Lower leg skin (tissue), 4 donors: Measurements from ENCODE around the gene NSMF. TPM values are rescaled to one million over a fixed set of nuclear protein-coding genes. Genes with fewer than 3 reads are reported as not detected.

Source experiments
- DNase-seq, 2 donors: peaks; one replicate each; pipeline ENCODE4 v3.0.0-alpha.2; 2019; ENCODE audit warnings: low spot score in 2 of 2
- H3K4me3 ChIP-seq: fragments of 200-600 bp; sonication (generic); 2 replicates; pipeline ENCODE4 v1.5.1; 2017; ENCODE audit warnings: mild to moderate bottlenecking, low read depth; ENCODE audit not compliant: poor library complexity, severe bottlenecking
- POLR2A ChIP-seq, 2 donors: fragments of 450-650 bp; IDR thresholded peaks; one replicate each; pipeline ENCODE4 v1.6.1; 2016 to 2017; ENCODE audit warnings: antibody characterized with exemption in 2 of 2, mild to moderate bottlenecking in 1 of 2, moderate library complexity in 1 of 2
- WGBS, 2 donors: methylation state at CpG; one replicate each; pipeline ENCODE4 v1.1.5; 2018; 5-methylcytosine and 5-hydroxymethylcytosine counted together
- intact Hi-C: fragments of 100-400 bp; cut with DNase I; formaldehyde crosslinking; loops from one replicate; pipeline ENCODE4 v1.15.0; 2023; ENCODE audit warnings: low total_unique reads
- total RNA-seq, 4 donors: library from RNA; depleted of rRNA; stranded (reverse); fragments of >200 nt; gene quantifications; one replicate each; pipeline ENCODE4 v1.1.0, GENCODE V29; 2016
- TF ChIP-seq, protein P1 (sequence below), 3 donors: fragments of 450-650 bp; IDR thresholded peaks; one replicate each; pipeline ENCODE4 v1.5.1; 2016; ENCODE audit warnings: antibody characterized with exemption in 3 of 3, mild to moderate bottlenecking in 3 of 3, moderate library complexity in 2 of 3

NSMF gene
- total RNA-seq, 4 donors from 2014 or later = 18.6 to 41.8 (median 24.3) TPM

DNA sequence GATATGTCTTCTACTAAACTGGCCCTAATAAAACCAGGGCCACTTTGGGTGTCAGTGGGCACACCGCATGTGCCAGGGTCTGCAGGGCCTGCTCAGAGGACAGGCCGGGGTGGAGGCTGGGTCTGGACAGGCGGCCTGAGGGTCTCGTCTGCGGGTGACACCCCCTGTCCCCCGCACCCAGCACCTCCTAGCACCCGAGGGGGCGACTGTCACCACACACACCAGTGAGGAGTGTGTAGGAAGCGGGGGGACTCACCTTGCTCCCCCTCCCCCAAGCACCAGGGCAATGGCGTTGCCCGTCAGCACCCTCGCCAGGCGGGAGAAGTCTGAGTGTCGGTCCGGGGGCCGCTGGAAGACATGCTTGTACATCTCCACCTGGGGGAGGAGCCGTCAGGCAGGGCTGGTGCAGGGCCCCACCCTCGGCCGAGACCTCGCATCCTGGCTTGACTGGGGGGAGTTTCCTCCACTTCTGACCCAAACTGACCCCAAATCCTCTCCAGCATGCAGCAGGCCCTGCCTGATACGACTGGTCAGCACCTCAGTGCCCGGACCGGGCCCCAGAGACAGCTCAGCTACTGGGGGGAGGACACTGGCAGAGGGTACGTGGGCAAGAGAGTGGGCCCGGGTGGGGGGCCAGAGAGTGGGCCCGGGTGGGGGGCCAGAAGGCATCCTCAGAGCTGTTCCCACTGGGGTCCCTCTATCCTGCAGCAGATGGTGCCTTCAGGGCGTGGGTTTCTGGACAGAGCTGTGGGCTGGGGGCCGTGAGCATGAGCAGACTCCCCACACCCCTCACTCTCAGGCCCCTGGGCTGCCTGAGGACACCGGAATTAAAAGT, 18.9 kb upstream of the NSMF start:
- no peak for DNase-seq
- WGBS, 2 donors = 92 to 93% methylated on average over 20 to 28 of the region's 29 CpGs
- H3K4me3 ChIP-seq = no peak overlapping the region
- intact Hi-C loops = no loop called here
- no peak for TF ChIP-seq POLR2A (IDR thresholded peaks at IDR 0.05)
- TF ChIP-seq, protein P1, sequence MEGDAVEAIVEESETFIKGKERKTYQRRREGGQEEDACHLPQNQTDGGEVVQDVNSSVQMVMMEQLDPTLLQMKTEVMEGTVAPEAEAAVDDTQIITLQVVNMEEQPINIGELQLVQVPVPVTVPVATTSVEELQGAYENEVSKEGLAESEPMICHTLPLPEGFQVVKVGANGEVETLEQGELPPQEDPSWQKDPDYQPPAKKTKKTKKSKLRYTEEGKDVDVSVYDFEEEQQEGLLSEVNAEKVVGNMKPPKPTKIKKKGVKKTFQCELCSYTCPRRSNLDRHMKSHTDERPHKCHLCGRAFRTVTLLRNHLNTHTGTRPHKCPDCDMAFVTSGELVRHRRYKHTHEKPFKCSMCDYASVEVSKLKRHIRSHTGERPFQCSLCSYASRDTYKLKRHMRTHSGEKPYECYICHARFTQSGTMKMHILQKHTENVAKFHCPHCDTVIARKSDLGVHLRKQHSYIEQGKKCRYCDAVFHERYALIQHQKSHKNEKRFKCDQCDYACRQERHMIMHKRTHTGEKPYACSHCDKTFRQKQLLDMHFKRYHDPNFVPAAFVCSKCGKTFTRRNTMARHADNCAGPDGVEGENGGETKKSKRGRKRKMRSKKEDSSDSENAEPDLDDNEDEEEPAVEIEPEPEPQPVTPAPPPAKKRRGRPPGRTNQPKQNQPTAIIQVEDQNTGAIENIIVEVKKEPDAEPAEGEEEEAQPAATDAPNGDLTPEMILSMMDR (IDR thresholded peaks at IDR 0.05) = no peak

DNA sequence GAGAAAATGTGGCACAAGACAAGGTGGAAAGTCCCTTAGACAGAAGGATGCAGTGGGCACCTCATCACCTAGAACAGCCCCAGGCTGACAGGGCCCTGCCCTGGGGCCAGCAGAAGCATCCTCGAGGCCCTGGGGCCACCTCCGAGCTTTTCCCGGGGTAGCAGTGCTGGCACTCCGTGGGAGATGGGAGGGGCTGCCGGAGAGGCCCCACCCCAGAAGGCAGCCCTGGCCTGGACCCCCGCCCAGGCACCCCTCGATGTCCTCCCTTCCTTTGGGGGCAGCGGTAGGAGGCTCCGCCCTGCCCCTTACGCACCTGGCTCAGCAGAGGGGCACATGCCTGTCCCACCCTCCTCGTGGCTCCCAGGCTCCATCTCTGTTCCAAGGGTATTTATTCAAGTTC, 17.7 kb upstream of the NSMF start:
- intact Hi-C loops = no loop called here
- WGBS, 2 donors = 95 to 96% methylated on average over 6 to 9 of the region's 11 CpGs
- DNase-seq = no peak
- H3K4me3 ChIP-seq = no peak overlapping the region
- TF ChIP-seq POLR2A (IDR thresholded peaks at IDR 0.05) = no peak

DNA sequence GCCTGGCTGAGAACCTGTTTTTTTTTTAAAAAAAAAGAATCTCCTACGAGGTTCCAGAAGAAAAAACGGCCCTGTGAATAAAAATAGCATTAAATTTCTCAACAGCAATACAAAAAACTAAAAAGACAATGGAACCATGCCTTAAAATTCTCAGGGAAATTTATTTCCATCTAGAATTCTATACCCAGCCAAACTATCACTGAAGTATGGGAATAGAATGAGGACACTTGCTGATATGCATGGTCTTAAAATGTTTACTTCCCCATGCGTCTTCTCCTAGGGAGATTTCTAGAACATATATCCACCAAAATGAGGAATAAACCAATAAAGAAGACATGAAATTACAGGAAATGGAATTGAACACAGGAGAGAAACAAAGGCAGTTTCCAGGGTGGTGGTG, 16.5 kb upstream of the NSMF start:
- intact Hi-C loops = no loop called here
- H3K4me3 ChIP-seq = no peak overlapping the region
- WGBS, 2 donors = 82 to 87% methylated on average over 3 of the region's 3 CpGs
- no peak for DNase-seq
- TF ChIP-seq POLR2A (IDR thresholded peaks at IDR 0.05) = no peak
- TF ChIP-seq, protein P1 (IDR thresholded peaks at IDR 0.05) = no peak

DNA sequence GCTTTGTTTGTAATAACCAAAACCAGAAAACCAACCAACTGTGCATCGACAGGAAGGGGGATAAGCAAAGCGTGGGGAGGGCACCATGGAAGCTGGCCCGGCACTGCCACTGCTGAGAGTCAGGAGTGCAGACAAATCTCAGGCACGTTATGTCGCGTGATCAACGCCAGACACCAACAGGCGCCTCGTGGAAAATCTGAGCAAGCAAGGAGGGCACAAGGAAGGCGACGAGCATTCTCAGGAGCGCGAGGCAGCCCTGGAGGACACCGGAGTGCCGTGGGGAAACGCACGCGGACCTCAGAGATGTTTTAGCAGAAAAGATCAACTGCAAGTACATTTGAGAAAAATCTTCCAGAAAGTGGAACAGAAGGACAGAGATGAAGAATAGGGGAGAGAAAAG, 15.1 kb upstream of the NSMF start:
- intact Hi-C loops = no loop called here
- no peak for DNase-seq
- TF ChIP-seq, protein P1 (IDR thresholded peaks at IDR 0.05) = no peak
- no peak for TF ChIP-seq POLR2A (IDR thresholded peaks at IDR 0.05)
- H3K4me3 ChIP-seq = no peak overlapping the region
- 96% methylated on average over 18 of the region's 18 CpGs for WGBS, 2 donors

DNA sequence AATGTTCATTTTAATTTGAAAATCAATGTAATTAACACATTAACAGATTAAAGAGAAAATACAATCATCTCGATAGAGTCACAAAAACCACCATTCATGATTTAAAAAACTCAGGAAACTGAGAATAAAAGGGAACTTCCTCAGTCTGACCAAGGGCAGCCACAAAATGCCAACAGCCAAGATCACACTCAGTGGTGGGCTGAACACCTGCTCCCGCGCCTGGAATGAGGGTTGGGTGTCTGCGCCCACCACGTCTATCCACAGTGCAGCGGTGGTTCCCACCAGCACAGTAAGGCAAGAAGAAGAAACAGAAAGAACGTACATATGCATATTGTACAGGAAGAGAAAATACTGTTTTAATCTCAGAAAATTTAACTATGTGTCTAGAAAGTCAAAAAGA, 11.7 kb upstream of the NSMF start:
- no peak overlapping the region for H3K4me3 ChIP-seq
- DNase-seq = no peak
- TF ChIP-seq, protein P1 (IDR thresholded peaks at IDR 0.05) = no peak
- TF ChIP-seq POLR2A (IDR thresholded peaks at IDR 0.05) = no peak
- 75 to 78% methylated on average over 7 of the region's 7 CpGs for WGBS, 2 donors
- intact Hi-C loops = no loop called here

DNA sequence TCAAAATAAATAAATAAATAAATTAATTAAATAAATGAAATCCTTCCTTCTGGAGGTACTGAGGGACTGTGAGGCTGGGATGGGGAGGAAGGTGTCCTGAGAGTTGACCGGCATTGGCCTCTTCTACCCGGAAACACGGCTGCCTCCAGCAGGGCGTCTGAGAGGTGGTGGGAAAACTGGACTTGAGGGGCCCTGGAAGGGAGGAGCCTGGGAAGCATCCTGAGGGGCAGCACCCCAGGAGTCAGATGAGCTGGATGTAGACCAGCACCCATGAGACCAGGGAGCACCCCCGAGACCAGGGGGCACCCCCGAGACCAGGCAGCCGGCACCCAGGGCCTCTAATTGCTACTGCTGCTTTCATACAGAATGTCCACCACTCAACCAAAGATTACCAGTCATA, 8.8 kb upstream of the NSMF start:
- H3K4me3 ChIP-seq = no peak overlapping the region
- WGBS, 2 donors = 92 to 96% methylated on average over 5 to 7 of the region's 7 CpGs
- DNase-seq = no peak
- intact Hi-C loops = no loop called here
- no peak for TF ChIP-seq POLR2A (IDR thresholded peaks at IDR 0.05)
- TF ChIP-seq, protein P1 (IDR thresholded peaks at IDR 0.05) = no peak
